ENCODE data around the gene FBH1.
A peak's percentile ranks its signal among the peaks of the same experiment; 100 is the strongest.
"Not testable (repeated sequence)": the region's sequence is repeated elsewhere in the genome, so short reads cannot be mapped to it uniquely, and the experiment has no call there.

Gene FBH1

GRCh38 chr10:5943536-5943935 is 53.5 kb downstream of the FBH1 start:
- no peak for DNase-seq

DNA sequence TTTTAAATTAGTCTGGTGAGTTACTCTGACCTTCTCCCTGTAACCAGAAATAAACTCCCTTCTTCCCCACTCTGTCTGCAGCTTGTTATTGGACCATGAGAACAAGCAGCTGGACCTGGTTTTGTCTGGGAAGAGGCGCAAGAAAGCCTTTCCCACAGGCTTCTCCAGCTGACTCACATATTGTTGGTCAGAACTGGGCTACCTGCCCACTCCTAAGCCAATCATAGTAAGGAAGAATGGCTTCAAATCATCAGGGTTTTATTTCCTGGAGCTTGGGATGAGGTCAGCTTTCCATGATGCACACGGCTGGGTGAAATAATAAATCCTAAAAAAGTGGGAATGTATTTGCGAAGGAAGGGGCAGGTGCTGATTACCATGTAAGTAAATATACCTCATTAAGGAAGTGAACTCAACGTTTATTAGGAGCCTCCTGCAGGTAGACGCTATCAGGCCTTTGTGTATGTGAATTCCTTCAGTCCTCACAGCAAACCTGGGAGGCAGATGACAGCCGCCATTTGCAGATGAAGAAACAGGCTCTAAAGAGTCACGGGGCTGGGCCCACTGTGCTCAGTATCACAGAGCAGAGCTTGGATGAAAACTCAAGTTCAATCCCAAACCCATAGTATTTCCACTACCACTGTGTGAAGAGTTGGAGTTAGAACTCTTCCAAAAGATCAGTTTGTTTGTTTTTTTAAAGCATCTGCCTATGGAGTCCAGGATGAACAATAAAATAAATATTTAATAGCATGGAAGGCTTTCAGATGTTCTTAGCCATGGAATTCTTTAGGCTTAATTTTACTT is 54.5 kb downstream of the FBH1 start:
- DNase-seq: no peak

GRCh38 chr10:5945190-5945509 is 55.1 kb downstream of the FBH1 start:
- DNase-seq: no peak

DNA sequence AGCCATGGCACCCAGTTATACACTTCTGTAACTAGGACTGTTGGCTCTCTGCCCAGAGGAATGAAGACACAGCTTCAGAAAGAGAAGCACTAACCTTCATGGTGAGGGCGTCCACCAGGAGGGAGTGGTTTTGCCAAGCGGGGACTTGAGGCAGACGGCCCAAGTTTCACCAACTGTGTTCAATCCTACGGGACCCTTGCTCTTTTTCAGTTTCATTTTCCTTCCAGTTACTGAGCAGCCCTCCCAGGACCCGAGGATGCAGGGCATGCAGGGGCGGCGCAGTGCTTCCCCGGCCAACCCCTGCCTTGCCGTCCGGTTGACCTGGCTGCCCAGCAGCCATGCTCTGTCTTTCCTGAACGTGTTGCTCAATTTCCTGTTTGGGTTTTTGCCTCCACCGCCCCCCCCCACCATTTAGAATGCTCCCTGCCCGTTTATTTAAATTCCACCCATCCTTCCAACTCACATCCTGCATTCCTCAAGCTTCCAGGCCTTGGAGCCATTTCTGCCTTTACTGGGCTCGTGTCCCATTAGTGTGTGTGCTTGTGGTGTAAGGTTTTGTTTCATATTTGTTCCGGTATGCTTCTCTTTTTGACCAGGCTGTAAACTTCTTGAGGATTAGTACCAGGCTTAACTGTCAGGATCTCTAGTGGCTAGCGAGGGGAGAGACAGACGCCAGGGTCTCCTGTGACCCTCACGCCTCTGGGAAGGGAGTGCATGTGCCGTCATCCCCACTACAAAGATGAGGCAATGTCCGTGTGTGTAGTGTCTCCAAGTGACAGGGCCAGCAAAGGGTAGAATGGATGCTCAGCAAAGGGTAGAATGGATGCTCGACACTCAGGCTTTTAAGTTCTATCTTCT is 55.7 kb downstream of the FBH1 start:
- DNase-seq: no peak

GRCh38 chr10:5946419-5946775 is 56.4 kb downstream of the FBH1 start:
- not testable (repeated sequence) for DNase-seq

GRCh38 chr10:5946786-5947185 is 56.7 kb downstream of the FBH1 start:
- no peak for DNase-seq

- DNase-seq: no peak
Measured at GRCh38 chr10:5947471-5948207, 57.6 kb downstream of the FBH1 start.

DNA sequence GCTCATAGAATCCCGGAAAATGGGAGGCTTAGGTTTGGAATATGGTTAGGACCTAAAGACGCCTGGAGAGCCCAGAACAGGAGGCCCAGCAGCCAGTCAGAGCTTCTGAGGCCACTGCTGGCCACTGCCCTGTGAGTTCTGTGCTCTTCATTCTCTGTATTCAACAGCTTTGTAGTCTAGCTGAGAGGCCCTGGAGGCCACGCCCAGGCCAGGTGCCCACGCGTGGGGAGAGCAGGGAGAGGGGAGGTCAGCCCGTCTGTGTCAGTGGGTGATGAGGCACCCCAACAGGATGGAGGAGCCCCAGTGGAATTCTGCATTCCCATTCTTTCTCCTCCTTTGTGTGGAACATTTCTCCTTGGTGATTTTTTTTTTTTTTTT is 58.2 kb downstream of the FBH1 start:
- no peak for DNase-seq

GRCh38 chr10:5949009-5949759 is 59.1 kb downstream of the FBH1 start:
- DNase-seq: peak; percentile 33

GRCh38 chr10:5951167-5951711 is 61.2 kb downstream of the FBH1 start:
- DNase-seq: no peak

DNA sequence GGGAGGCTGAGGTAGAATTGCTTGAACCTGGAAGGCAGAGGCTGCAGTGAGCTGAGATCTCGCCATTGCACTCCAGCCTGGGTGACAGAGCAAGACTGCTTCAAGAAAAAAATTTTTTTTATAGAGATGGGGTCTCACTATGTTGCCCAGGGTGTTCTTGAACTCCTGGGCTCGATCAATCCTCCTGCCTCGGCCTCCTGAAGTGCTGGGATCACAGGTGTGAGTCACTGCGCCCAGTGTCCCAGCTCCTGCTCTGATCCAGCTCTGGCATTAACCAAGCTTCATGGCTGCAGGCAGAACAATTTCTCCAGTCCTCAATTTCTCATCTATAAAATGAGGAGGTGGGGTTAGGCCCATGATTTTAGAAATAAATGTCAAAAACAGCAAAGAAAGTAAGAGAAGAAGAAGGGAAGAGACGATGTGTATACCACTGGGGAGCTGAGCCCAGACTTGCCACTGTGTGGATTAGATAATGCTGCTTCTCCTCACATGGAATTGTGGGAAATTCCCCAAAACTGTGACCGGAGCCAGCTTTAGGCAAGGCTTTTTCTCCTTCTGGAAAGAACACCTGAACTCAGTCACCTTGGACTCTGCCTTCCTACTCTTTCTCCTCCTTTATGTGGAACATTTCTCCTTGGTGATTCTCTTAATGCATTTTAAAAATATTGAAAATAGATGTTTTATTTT is 61.8 kb downstream of the FBH1 start:
- DNase-seq: no peak

DNA sequence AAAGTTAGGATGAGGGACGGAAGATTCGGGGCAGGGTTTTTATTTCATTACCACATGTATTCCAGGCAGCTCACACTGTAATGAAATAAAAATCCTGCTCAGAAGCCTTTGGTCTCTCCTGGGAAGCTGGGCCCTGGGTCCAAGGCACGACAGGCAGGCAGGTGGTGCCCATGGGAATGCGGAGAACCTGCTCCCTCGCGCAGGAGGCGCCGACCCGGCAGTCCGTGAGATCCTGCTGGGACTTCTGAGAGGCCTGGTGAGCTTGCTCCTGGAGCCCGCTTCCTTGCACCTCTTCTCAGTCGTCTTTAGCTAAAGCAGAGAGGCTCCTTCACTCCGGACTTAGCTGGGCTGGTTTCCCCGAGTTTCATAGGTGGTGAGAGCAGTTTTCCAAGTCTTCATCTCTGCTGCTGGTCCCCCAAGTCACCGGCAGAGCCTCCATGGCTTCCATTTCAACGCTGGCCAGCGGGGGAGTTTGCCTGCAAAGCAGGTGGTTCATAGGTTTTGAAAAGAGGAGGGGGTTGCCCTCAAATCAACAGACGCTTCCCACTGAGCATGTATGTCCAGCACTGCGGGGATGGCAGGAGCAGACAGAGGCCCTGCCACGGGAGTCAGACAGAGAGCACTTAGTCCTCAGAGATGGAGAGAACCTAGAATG is 62.8 kb downstream of the FBH1 start:
- no peak for DNase-seq

- no peak for DNase-seq
Measured at GRCh38 chr10:5953676-5954075, 63.6 kb downstream of the FBH1 start.

DNA sequence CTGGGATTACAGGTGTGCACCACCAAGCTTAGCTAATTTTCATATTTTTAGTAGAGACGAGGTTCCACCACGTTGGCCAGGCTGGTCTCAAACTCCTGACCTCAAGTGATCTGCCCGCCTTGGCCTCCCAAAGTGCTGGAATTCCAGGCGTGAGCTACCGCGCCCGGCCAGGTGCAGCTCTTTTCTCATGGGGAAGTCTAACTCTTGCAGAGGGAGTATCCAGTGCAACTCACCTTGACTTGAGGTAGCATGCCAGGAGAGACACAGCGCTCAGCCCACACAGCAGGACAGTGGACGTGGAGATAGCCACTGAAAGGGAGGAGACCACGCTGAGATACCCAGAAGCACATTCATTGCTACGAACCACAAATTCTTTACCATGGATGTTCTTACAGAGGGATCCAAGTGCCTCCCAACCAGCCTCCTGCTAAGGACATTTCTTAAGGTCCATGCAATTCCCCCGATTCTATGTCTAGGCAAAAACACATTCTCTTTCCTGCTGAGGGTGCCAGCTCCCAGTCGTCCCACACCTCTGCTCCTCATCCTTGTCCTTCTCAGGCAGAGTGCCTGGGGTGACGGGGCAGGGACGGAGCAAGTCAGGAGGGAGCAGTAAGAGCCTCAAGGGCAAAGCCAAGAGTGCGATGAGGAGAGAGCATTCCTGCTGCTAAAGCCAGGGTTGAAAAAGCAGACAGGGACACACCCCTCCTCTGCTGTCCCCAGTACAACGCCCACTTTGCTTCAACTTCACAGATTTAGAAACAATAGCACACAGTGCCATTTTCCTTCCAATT is 66.3 kb downstream of the FBH1 start:
- DNase-seq: no peak

- DNase-seq: no peak
Measured at GRCh38 chr10:5958077-5958476, 68.0 kb downstream of the FBH1 start.

GRCh38 chr10:5958675-5959074 is 68.6 kb downstream of the FBH1 start:
- no peak for DNase-seq

GRCh38 chr10:5959142-5959541 is 69.1 kb downstream of the FBH1 start:
- DNase-seq: no peak

GRCh38 chr10:5959581-5960069 is 69.6 kb downstream of the FBH1 start:
- no peak for DNase-seq

DNA sequence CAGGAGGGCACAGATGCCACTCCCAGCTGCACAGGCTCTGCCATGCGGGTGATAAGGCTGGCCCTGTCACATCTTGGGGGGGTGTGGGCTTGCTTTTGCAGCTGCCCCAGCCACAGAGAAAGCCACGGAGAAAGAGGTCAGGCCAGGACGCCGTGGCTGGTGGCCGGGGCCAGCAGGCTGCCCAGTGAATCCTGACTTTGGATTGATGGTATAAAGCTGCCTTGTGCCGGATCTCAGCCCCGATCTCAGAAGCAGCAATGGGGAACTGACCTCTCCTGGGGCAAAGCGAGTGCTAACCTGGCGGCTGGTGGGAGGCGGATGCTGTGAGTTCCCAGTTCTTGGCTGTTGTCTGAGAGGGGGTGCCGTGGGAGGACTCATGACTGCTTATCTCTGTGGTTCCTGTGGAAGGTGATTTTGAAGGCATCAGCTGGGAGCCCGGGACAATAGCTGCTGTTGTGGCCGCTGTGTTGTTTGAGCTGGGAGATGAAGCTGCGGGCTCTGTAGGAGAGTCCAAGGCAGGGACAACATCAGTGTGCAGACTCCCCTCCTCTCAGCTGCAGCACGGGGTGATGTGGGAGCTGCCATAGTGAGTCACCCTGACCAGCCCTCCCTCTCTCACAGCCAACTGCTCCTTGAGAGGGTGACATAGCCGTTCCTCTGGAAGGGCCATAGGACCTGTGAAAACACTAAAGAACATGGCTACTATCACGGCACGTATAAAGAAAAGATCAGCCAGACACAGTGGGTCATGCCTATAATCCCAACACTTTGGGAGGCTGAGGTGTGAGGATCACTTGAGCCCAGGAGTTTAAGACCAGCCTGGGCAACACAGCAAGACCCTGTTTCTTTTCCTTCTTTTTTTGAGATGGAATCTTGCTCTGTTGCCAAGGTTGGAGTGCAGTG is 70.3 kb downstream of the FBH1 start:
- no peak for DNase-seq

- DNase-seq: not testable (repeated sequence)
Measured at GRCh38 chr10:5960973-5961275, 70.9 kb downstream of the FBH1 start.

Measured in activated CD4-positive, alpha-beta T cell treated with anti-CD3 and anti-CD28 coated beads, Interleukin-2, Interleukin-6, amounts not matched to agents 100 ng/mL and 50 ng/mL, durations not matched to agents 16 hours and 8 hours (primary cell).